C4-2B (cell line): ENCODE measurements around the gene SLC51B.

Experiments used
- ZFX ChIP-seq: fragments of 450-650 bp; IDR thresholded peaks from 2 replicates; pipeline ENCODE4 v1.6.1; 2017
- TF ChIP-seq, protein P1 (sequence below): fragments of 450-650 bp; conservative IDR thresholded peaks from 2 replicates; pipeline ENCODE4 v1.5.1; 2017; ENCODE audit warnings: mild to moderate bottlenecking

DNA sequence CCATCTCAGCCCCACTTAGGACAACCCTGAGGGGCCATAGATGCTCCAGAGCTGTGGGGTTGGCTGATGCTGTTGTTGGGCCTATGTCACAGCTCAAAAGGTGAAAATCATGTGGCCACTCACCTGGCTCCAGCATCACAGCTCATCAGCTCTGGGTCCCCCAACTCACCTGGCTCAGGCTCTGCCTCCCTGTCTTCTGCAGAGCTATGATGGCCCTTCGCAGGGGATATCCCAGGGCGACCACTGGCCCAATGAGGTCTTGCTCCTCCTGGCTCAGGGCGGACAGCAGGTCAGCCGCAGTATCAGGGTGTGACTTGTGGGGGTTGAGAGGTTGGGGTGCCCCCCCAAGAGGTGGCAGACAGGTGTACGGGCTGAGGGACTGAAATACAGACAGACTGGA, 54.1 kb downstream of the SLC51B start:
- TF ChIP-seq, protein P1, sequence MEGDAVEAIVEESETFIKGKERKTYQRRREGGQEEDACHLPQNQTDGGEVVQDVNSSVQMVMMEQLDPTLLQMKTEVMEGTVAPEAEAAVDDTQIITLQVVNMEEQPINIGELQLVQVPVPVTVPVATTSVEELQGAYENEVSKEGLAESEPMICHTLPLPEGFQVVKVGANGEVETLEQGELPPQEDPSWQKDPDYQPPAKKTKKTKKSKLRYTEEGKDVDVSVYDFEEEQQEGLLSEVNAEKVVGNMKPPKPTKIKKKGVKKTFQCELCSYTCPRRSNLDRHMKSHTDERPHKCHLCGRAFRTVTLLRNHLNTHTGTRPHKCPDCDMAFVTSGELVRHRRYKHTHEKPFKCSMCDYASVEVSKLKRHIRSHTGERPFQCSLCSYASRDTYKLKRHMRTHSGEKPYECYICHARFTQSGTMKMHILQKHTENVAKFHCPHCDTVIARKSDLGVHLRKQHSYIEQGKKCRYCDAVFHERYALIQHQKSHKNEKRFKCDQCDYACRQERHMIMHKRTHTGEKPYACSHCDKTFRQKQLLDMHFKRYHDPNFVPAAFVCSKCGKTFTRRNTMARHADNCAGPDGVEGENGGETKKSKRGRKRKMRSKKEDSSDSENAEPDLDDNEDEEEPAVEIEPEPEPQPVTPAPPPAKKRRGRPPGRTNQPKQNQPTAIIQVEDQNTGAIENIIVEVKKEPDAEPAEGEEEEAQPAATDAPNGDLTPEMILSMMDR: no peak
- TF ChIP-seq ZFX: no peak
